ENCODE data around the gene VSTM5.

DNA sequence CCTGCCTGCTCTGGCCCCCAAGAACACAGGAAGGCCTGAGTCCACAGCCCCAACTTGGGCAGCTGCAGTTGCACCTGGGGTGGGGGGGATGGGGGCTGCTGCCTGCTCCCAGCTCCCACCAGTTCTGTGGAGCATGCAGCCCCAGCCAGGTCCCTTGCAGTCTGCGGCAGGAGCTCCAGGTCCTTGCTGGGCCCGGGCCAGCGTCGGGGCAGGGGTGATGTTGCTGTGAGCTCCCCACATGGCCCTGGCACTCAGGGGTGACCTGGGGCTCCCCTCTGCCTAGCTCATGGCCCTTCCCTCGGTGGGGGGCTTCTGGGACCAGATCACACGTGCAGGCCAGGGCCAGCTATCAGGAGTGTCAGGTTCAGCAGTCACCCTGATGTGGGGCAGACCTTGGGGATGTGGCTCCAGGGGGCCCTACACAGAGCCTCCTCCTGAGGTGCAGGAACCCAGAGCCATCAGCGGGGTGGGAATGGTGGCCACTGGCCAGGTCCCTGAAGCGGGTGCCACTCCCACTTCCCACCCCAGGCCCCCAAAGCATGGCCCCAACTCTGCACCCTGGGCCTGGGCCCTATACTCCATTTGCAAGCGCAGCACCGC, 76.7 kb downstream of the VSTM5 start:
- TF ChIP-seq, protein P1, sequence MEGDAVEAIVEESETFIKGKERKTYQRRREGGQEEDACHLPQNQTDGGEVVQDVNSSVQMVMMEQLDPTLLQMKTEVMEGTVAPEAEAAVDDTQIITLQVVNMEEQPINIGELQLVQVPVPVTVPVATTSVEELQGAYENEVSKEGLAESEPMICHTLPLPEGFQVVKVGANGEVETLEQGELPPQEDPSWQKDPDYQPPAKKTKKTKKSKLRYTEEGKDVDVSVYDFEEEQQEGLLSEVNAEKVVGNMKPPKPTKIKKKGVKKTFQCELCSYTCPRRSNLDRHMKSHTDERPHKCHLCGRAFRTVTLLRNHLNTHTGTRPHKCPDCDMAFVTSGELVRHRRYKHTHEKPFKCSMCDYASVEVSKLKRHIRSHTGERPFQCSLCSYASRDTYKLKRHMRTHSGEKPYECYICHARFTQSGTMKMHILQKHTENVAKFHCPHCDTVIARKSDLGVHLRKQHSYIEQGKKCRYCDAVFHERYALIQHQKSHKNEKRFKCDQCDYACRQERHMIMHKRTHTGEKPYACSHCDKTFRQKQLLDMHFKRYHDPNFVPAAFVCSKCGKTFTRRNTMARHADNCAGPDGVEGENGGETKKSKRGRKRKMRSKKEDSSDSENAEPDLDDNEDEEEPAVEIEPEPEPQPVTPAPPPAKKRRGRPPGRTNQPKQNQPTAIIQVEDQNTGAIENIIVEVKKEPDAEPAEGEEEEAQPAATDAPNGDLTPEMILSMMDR (IDR thresholded peaks at IDR 0.05; ENCODE audit: low read length) = no peak
- no peak for TF ChIP-seq EZH2 (IDR thresholded peaks at IDR 0.05; ENCODE audit: borderline replicate concordance, low read length)
